Measurements from ENCODE around the gene PASK. TPM values are rescaled to one million over a fixed set of nuclear protein-coding genes. Genes with fewer than 3 reads are reported as not detected.

Gene PASK
- total RNA-seq, 1 donor from 2014 or later = 2.9 TPM

DNA sequence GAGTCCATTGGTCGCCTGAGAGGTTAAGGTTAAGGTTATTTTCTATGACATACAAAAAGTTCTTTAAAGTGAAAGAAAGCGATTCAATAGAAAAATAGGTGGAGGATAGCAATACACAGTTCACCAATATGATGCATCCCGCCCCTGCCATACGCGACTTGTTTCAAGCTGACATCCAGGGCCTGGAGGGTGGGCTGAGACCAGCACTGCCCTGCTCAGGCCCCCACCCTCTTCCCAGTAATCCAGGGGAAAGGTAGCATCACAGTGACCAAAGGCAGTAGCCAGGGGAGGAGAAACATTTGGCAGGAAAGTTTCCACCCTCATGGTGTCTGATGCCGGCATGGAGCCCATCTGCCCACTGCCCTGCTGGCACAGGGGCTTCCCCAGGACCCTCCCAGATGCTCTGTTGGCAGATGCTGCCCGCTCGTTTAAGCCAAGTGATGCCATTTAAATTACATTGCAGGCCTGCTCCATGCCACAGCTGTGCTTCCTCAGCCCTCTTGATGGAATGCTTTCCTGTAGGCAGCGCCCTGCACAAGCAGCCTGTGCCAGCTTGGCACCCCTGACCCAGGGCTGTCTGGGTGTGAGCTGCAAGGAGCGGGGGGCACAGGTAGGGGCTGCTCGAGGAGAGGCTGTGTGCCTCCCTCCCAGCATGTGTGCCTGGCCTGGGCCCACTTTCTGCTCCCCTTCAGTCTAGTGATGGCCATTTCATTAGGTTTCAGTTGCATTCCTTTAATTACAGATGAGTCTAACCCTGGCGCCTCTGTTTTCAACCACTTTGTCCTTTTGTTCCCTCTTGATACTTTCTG lies 28.5 kb upstream of the PASK start:
- DNase-seq (ENCODE audit: low read depth) = no peak
- H3K27me3 ChIP-seq (ENCODE audit: control insufficient read depth, insufficient read depth, low read length) = no peaks in the 10 kb centered on the region
- H3K4me3 ChIP-seq (ENCODE audit: low read depth, low read length) = no peak overlapping the region
- no peak for FAIRE-seq
- TF ChIP-seq, protein P1, sequence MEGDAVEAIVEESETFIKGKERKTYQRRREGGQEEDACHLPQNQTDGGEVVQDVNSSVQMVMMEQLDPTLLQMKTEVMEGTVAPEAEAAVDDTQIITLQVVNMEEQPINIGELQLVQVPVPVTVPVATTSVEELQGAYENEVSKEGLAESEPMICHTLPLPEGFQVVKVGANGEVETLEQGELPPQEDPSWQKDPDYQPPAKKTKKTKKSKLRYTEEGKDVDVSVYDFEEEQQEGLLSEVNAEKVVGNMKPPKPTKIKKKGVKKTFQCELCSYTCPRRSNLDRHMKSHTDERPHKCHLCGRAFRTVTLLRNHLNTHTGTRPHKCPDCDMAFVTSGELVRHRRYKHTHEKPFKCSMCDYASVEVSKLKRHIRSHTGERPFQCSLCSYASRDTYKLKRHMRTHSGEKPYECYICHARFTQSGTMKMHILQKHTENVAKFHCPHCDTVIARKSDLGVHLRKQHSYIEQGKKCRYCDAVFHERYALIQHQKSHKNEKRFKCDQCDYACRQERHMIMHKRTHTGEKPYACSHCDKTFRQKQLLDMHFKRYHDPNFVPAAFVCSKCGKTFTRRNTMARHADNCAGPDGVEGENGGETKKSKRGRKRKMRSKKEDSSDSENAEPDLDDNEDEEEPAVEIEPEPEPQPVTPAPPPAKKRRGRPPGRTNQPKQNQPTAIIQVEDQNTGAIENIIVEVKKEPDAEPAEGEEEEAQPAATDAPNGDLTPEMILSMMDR (IDR thresholded peaks at IDR 0.05; ENCODE audit: insufficient read depth, low read length, severe bottlenecking) = no peak
- peaks cover 2% of the 10 kb centered on the region for H3K36me3 ChIP-seq (ENCODE audit: control insufficient read depth, insufficient read depth, low read length)

DNA sequence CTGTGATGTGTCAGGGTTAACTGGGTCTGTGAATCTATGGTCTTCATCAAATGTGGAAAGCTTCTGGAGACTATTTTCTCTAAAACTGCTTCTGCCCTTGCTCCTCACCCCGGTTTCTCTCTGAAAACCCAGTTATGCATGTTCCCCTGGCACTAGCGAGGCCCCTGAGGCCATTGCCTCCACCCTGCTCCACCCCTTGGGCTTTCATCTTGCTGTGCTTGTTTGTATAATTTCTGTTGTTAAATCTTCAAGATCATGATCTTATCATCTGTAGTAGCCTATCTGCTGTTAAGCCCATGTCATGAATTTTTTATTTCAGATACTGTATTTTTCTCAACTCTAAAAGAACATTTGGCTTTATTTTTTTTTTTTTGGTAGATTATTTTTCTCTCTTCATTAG lies 24.3 kb upstream of the PASK start:
- Histone ChIP-seq H3K4me3 (ENCODE audit: low read depth, low read length) (no peak overlapping the region), H3K27me3 (ENCODE audit: control insufficient read depth, insufficient read depth, low read length) (no peaks in the 10 kb centered on the region), H3K36me3 (ENCODE audit: control insufficient read depth, insufficient read depth, low read length) (peaks cover 16% of the 10 kb centered on the region)
- FAIRE-seq (no peak), DNase-seq (ENCODE audit: low read depth) (no peak)
- TF ChIP-seq, protein P1 (IDR thresholded peaks at IDR 0.05; ENCODE audit: insufficient read depth, low read length, severe bottlenecking) = no peak

DNA sequence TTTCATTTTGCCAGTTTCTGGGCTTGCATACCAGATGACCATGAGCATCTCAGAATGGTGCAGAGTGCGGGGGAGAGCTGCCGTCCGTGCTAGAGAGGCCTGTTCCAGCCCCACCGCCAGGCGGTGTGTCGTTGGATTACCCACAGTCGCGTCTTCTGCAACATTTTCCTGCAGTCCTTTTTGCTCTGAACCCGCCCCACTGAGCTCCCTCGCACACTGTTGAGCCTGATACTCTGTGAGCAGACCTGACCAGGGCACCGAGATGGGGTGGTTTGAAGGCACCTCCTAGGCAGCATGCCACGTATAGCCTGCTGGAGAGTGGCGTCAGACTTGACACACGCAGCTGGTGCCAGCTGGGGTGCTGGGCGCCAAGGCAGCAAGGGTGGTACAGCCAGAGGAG lies 19.1 kb upstream of the PASK start:
- H3K4me3 ChIP-seq (ENCODE audit: low read depth, low read length) = no peak overlapping the region
- DNase-seq (ENCODE audit: low read depth) (no peak), FAIRE-seq (no peak)
- H3K27me3 ChIP-seq (ENCODE audit: control insufficient read depth, insufficient read depth, low read length) = no peaks in the 10 kb centered on the region
- H3K36me3 ChIP-seq (ENCODE audit: control insufficient read depth, insufficient read depth, low read length) = peaks cover 27% of the 10 kb centered on the region
- TF ChIP-seq, protein P1 (IDR thresholded peaks at IDR 0.05; ENCODE audit: insufficient read depth, low read length, severe bottlenecking) = no peak

DNA sequence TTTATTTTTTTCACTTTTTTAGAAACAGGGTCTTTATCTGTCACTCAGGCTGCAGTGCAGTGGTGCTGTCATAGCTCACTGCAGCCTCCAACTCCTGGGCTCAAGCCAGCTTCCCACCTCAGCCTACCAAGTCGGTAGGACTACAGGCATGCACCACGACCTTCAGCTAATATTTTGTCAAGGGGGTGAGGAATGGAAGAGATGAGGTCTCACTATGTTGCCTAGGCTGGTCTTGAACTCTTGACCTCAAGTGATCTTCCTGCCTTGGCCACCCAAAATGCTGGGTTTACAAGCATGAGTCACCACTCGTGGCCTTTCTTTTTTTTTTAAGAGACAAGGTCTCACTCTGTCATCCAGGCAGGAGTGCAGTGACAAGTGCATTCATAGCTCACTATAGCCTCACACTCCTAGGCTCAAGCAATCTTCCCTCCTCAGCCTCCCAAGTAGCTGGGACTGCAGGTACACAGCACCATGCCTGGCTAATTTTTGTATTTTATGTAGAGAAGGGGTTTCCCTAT lies 14.4 kb upstream of the PASK start:
- peaks cover 26% of the 10 kb centered on the region for H3K36me3 ChIP-seq (ENCODE audit: control insufficient read depth, insufficient read depth, low read length)
- DNase-seq (ENCODE audit: low read depth) = no peak
- H3K4me3 ChIP-seq (ENCODE audit: low read depth, low read length) = no peak overlapping the region
- TF ChIP-seq, protein P1 (IDR thresholded peaks at IDR 0.05; ENCODE audit: insufficient read depth, low read length, severe bottlenecking) = no peak
- no peak for FAIRE-seq
- H3K27me3 ChIP-seq (ENCODE audit: control insufficient read depth, insufficient read depth, low read length) = no peaks in the 10 kb centered on the region

DNA sequence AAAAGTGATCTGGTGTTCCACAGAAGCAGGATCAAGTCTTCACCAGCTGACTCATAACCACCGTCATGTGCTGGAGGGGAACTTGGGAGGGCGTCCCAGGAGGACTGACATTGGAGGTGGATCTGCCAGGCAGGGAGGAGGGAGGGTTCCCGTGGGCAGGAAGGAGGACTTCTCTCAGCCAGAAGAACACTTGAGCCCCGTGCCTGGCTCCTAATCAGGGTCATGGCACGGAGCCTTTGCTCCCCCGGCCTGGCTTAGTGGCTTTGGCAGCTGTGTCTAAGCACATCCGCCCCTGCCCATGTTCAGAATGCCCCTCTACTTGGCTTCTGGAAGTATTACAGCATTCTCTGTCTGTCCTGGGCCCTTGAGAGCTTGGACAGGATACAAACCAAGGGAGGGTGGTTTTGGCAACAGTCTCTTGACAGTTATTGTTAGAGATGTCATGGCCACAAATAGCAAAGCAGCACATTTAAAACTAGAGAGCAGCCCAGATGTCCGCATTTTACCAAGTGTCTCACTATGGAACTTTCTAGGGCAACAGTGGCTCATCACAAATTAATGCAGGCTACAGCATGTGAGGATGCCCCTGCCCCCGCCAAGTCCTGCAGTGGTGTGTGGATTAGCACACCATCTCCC lies 12.5 kb upstream of the PASK start:
- DNase-seq (ENCODE audit: low read depth) = no peak
- no peaks in the 10 kb centered on the region for H3K27me3 ChIP-seq (ENCODE audit: control insufficient read depth, insufficient read depth, low read length)
- FAIRE-seq = no peak
- H3K4me3 ChIP-seq (ENCODE audit: low read depth, low read length) = no peak overlapping the region
- peaks cover 31% of the 10 kb centered on the region for H3K36me3 ChIP-seq (ENCODE audit: control insufficient read depth, insufficient read depth, low read length)
- TF ChIP-seq, protein P1 (IDR thresholded peaks at IDR 0.05; ENCODE audit: insufficient read depth, low read length, severe bottlenecking) = no peak
